ENCODE data around the gene RNH1.

The RNH1 gene

GRCh38 chr11:506995-507726 is at the start of gene RNH1:
Gene RNH1, minus strand, starts transcription at chr11:507242. Its CDS starts 5,080 bp downstream, at chr11:502162.
- peak within 1 kb of the TSS; percentile 94 for H3K4me3 ChIP-seq (ENCODE audit: low read depth, low read length)
- DNase-seq (ENCODE audit: low read depth), result peak; percentile 91
- peak; percentile 70 for TF ChIP-seq POLR2A (IDR thresholded peaks at IDR 0.05; ENCODE audit: extremely low read depth, insufficient read length)
- TF ChIP-seq CTCF (IDR thresholded peaks at IDR 0.05; ENCODE audit: low read depth, low read length), result no peak

DNA sequence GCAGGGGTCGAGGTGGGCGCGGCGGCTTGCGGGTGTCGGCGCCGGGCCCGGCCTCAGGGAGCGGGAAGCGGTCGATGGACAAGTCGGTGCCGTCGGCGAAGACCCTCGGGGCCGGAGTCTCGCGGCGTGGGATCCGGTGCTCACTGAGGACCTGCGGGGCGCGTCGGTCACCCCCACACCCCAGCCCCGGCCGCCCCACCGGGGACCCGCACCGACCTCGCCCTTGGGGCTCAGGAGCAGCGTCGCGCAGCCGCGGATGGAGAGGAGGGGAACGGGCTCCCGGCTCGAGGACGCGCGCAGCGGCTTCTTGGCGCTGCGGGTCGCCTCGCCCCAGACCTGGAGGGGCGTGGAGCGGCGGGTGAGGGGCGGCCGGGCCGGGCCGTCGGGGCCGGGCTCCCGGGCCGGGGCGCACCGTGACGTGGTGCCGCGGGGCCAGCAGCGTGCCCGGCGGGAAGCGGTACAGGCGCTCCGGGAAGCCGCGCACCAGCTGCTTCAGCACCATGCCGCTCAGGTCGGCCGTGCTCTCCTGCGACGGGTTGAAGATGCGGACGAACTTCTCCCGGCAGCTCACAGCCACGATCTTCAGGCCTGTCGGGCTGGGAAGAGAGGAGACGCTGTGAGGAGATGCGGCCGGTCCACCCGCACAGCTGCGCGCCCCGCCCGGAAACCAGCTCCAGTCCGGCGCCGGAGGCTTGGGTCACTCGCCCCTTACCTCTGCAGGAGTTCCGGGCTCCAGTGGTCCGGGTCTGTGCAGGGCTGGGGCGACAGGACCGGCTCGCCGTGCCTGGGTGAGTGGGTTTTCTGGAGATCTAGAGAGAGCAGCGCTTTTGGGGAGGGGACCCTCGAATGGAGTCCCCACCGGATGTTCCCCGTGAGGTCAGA is 49.0 kb upstream of the RNH1 start:
- DNase-seq (ENCODE audit: low read depth), result no peak
- TF ChIP-seq CTCF (IDR thresholded peaks at IDR 0.05; ENCODE audit: low read depth, low read length) (no peak), POLR2A (IDR thresholded peaks at IDR 0.05; ENCODE audit: extremely low read depth, insufficient read length) (no peak), MYC (IDR thresholded peaks at IDR 0.05; ENCODE audit: low read depth, low read length) (no peak)
- TF ChIP-seq, protein P1, sequence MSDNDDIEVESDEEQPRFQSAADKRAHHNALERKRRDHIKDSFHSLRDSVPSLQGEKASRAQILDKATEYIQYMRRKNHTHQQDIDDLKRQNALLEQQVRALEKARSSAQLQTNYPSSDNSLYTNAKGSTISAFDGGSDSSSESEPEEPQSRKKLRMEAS (IDR thresholded peaks at IDR 0.05; ENCODE audit: low read depth, low read length), result no peak
- H3K4me3 ChIP-seq (ENCODE audit: low read depth, low read length), result no peak overlapping the region

- no peak for DNase-seq (ENCODE audit: low read depth)
- no peak overlapping the region for H3K4me3 ChIP-seq (ENCODE audit: low read depth, low read length)
- TF ChIP-seq MYC (IDR thresholded peaks at IDR 0.05; ENCODE audit: low read depth, low read length), result no peak
- TF ChIP-seq, protein P1 (IDR thresholded peaks at IDR 0.05; ENCODE audit: low read depth, low read length), result no peak
- no peak for TF ChIP-seq POLR2A (IDR thresholded peaks at IDR 0.05; ENCODE audit: extremely low read depth, insufficient read length)
- no peak for TF ChIP-seq CTCF (IDR thresholded peaks at IDR 0.05; ENCODE audit: low read depth, low read length)
These were observed 48.3 kb upstream of the RNH1 start for GRCh38 chr11:555227-555779.

DNA sequence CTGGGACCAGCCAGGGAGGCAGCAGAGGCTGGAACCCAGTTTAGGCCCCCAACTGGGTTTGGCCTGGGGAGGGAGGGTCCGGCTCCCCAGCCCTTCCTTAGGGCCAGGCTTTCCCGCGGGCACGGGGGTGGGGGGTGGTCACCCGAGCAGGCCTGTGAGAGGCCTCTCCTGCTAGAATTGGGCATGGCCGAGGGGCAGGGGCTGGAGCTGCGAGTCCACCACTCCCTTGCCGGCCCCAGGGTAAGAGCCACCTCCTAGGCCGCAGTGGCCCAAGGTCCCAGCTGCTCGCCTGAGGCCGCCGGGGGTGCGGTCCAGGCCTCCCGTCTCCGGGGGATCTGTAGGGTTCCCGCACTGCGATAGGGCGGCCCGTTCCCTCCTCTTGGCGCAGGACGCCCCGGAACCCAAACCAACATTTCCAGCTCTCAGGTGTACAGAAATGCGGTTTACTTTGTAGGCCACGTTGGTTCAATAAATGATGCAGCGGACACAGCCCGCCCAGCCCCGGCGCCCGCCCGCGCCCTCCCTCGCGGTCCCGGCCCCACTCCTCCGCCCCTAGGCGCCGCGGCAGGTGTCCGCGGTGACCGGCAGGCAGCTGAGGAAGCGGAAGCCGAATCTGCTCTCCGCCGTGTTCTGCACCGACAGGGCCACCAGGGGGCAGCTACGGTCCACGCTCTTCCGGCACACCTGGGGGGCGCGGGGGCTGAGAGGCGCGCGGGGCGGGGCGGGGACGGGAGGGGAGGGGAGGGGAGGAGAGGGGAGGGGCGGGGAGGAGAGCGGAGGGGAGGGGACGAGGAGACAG is 47.6 kb upstream of the RNH1 start:
- TF ChIP-seq, protein P1 (IDR thresholded peaks at IDR 0.05; ENCODE audit: low read depth, low read length), result peak; percentile 46
- TF ChIP-seq MYC (IDR thresholded peaks at IDR 0.05; ENCODE audit: low read depth, low read length) (peak; percentile 45; the same call in 1 of the 2 replicates), CTCF (IDR thresholded peaks at IDR 0.05; ENCODE audit: low read depth, low read length) (peak; percentile 42), POLR2A (IDR thresholded peaks at IDR 0.05; ENCODE audit: extremely low read depth, insufficient read length) (no peak)
- DNase-seq (ENCODE audit: low read depth), result peak; percentile 74
- H3K4me3 ChIP-seq (ENCODE audit: low read depth, low read length), result no peak overlapping the region

- H3K4me3 ChIP-seq (ENCODE audit: low read depth, low read length), result no peak overlapping the region
- no peak for TF ChIP-seq MYC (IDR thresholded peaks at IDR 0.05; ENCODE audit: low read depth, low read length)
- TF ChIP-seq, protein P1 (IDR thresholded peaks at IDR 0.05; ENCODE audit: low read depth, low read length), result no peak
- TF ChIP-seq CTCF (IDR thresholded peaks at IDR 0.05; ENCODE audit: low read depth, low read length), result no peak
- DNase-seq (ENCODE audit: low read depth), result no peak
These were observed 46.9 kb upstream of the RNH1 start for GRCh38 chr11:553988-554340.
